Measurements from ENCODE around the gene C5AR2.
"Not testable (repeated sequence)": the region's sequence is repeated elsewhere in the genome, so short reads cannot be mapped to it uniquely, and the experiment has no call there.

Gene C5AR2

DNA sequence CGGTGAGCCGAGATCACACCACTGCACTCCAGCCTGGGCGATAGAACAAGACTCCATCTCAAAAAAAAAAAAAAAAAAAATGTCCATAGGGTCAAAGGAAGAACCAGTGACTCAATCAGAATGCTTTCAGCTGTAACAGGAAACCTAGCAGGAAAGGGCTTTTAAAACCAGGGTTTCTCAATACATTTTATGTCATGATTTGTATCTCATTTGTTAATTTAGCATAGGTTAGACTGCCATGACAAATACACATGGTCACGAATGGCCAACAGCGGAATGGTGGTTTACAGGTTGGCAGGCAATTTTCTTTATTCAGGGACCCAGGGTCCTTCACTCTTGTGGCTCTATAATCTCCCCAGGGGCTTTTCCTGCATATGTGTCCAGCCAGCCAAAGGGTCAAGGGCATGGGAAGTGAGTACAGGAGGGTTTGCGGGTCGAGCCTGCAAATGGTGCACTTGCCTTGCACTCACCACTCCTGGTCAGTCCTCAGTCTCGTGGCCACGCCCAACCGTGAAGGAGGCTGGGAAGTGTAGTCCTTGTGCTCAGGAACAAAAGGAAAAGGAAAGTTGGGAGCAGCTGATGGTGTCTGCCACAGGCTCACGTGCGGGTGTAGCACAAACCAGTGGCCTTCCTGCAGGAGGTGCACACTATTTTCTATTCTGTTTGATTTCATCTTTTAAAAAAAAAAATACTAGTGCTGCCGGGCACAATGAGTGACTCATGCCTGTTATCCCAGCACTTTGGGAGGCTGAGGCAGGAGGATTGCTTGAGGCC is 32.0 kb downstream of the C5AR2 start:
- DNase-seq (ENCODE audit: low spot score): no peak

GRCh38 chr19:47365455-47365854 is 33.5 kb downstream of the C5AR2 start:
- DNase-seq (ENCODE audit: low spot score): not testable (repeated sequence)

- DNase-seq (ENCODE audit: low spot score): no peak
Observed at GRCh38 chr19:47370045-47370611, 38.2 kb downstream of the C5AR2 start.

DNA sequence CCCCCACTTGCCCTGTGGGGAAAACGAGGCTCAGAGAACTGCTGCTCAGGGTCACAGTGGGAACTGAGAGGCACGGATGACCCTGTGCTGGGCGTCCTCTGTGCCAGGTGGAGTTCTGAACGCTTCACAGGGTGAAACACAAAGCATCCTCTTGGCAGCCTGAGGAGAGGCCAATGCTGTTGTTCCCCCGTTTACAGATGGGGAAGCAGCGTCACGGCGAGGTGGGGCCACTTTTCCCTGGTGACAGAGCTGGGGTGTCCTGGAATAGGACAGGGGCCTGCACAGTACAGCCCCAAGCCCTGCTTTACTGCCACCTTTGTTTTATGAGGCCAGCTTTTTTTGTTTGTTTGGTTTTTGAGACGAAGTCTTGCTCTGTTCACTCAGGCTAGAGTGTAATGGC is 39.3 kb downstream of the C5AR2 start:
- DNase-seq (ENCODE audit: low spot score): no peak

- DNase-seq (ENCODE audit: low spot score): no peak
Observed at GRCh38 chr19:47372603-47373002, 40.6 kb downstream of the C5AR2 start.

GRCh38 chr19:47373246-47374240 is 41.6 kb downstream of the C5AR2 start:
- no peak for DNase-seq (ENCODE audit: low spot score)

DNA sequence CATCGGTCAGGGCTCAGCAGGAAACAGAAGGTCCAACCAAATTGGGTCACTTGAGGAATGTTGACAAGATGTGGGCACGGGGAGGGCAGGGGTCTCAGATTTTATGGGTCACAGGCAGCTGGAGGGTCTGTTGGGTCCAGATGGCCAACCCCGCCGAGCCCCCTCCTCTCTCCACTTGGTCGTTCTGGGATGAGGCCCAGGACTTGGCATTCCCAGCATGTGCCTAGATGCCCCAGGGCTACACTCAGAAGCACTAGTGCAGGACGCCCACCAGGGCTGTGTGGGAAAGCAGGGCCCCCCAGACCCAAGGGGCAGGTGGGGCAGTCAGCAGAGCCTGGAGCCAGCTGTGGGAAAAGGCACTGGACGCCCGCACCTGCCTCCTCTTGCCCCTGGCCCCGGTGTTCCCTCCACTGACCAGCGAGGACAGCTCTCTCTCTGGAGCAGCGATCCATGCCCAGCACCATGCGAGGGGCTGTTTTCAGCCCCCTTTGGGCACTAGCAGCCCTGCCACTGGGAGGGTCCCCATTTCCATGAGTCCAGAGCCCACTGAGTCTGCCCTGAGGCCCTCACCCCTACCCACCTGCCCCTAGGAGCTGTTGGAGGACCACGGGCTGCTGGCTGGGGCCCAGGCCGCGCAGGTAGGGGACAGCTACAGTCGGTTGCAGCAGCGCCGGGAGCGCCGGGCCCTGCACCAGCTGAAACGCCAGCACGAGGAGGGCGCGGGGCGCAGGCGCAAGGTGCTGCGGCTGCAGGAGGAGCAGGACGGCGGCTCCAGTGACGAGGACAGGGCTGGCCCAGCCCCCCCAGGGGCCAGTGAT is 43.1 kb downstream of the C5AR2 start:
- no peak for DNase-seq (ENCODE audit: low spot score)

- DNase-seq (ENCODE audit: low spot score): no peak
Observed at GRCh38 chr19:47375694-47376588, 44.0 kb downstream of the C5AR2 start.

DNA sequence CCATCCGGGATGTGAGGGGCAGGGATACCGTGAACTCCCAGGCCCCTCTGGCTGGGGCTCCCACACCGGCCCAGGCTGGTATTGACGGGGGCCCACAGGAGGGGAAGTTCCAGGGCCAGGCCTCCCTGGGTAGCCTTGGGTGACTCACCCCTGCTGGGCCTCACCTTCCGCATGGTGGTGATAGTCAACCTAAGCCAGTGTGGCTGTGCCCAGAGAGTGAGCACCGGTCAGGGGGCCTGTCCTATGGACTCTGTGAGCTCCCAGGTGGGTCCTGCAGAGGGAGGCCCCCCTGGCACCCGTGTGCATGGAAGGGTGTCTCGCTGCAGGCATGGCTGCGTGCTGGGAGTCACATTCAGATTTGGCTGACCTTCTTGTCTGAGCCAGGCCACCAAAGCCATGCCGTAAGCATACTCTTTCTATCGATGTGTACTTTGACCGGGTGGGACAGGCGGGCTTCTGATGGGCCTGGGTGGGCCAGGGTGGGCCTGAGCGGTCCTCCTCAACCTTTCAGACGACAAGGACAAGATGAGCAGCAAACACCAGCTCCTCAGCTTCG is 44.7 kb downstream of the C5AR2 start:
- no peak for DNase-seq (ENCODE audit: low spot score)

DNA sequence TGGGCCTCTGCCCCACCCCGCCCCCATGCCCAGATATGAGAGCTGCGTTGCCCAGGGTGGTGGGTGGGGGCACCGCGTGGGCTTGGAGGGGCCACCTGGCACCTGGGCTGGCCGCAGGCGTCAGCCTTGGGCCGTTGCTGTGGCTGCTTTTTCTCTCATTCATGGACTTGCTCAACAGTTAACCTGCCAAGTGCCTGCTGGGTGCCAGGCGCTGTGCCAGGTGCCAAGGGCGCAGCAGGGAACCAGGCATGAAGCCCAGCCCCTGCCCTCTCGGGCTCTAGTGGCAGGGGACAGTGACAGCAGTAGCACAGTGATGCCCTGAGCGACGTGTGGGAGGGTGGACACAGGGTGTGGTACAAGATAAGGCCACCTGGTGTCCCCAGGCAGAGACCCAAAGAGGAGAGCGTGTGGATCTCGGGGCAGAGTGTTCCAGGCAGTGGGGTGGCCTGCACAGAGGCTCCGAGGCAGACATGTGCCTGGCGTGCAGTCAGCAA is 45.3 kb downstream of the C5AR2 start:
- DNase-seq (ENCODE audit: low spot score): no peak

DNA sequence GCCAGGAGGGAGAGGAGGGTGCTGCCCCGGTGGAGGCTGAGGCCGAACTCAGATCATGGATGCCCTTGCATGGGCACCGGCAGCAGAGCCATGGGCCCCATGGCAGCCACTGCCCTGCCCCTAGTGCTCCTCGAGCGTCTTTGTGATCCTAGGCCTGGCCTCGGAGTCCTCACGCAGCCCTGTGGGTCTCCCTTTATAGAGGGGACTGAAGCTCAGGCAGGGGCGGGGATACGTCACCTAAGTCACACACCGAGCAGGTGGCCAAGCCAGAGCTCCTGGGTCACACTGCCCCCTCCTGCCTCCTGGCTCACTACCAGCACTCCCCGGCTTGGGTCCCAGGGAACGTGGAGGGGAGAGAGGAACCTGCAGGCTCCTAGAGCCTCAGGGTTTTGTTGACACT is 45.8 kb downstream of the C5AR2 start:
- no peak for DNase-seq (ENCODE audit: low spot score)

GRCh38 chr19:47378246-47378645 is 46.3 kb downstream of the C5AR2 start:
- no peak for DNase-seq (ENCODE audit: low spot score)

- DNase-seq (ENCODE audit: low spot score): no peak
Observed at GRCh38 chr19:47379381-47379938, 47.5 kb downstream of the C5AR2 start.

DNA sequence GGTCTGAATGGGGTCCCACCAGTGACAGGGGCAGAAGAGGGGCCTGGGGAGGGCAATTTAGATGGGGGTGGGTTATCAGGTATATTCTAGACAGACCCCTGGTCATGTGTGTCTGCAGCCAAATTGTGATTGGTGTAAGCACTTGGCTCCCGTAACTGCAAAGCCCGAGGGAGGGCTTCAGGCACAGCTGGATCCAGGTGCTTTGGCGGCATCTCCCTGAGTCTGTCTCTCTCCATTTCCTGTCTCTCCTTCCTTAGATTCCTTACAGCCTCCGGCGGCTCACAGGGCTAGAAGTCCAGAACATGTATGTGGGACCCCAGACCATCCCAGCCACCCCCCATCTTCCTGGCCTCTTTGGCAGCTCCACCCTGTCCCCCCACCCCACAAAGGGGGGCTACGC is 48.6 kb downstream of the C5AR2 start:
- no peak for DNase-seq (ENCODE audit: low spot score)

- no peak for DNase-seq (ENCODE audit: low spot score)
Observed at GRCh38 chr19:47381121-47381520, 49.1 kb downstream of the C5AR2 start.

DNA sequence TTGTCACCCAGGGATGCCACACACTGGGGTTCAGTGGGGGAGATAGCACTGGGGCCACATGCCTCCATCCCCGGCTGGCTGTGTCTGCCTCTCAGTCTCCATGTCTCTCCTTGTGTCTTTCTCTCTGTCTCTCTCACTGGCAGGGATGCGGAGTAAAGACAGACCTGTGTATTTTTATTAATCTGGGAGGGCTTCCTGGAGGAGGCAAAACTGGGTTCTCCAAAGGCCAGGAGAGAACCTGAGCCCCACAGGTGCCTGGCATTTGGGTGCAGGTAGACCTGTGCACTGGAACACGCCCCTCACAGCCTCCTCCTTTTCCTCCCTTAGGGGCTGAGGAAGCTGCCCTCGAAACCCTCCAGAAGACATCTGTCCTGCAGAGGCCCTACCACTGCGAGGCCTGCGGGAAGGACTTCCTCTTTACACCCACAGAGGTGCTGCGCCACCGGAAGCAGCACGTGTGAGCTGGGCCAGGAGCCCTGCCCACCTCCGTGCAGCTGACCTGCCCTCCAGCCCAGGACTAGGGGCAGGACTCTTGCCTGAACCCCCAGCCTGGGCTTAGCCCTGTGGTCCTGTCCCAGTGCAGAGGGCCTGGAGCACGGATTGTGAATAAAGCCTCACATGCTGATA is 49.8 kb downstream of the C5AR2 start:
- no peak for DNase-seq (ENCODE audit: low spot score)

GRCh38 chr19:47383890-47384289 is 51.9 kb downstream of the C5AR2 start:
- not testable (repeated sequence) for DNase-seq (ENCODE audit: low spot score)

DNA sequence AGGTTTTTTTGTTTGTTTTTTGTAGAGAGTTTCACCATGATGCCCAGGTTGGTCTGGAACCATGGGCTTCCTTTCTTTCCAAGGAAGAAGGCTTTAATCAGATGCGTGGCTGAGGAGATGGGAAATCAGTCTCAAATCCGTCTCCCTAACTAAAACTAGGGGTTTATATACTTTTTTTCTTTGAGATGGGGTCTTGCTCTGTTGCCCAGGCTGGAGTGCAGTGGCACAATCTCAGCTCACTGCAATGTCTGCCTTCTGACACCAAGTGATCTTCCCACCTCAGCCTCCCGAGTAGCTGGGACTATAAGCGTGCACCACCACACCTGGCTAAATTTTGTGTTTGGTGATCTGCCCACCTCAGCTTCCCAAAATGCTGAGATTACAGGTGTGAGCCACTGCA is 52.6 kb downstream of the C5AR2 start:
- DNase-seq (ENCODE audit: low spot score): not testable (repeated sequence)

- not testable (repeated sequence) for DNase-seq (ENCODE audit: low spot score)
Observed at GRCh38 chr19:47386582-47386981, 54.6 kb downstream of the C5AR2 start.
